HG03460 (cell line): ENCODE data around the gene CAB39L.
A peak's percentile ranks its signal among the peaks of the same experiment; 100 is the strongest.

Source experiments
- ATAC-seq: cut with Tn5 transposase; IDR thresholded peaks from one replicate; pipeline ENCODE4 v1.9.1; 2021; ENCODE audit not compliant: unreplicated experiment

CAB39L gene

DNA sequence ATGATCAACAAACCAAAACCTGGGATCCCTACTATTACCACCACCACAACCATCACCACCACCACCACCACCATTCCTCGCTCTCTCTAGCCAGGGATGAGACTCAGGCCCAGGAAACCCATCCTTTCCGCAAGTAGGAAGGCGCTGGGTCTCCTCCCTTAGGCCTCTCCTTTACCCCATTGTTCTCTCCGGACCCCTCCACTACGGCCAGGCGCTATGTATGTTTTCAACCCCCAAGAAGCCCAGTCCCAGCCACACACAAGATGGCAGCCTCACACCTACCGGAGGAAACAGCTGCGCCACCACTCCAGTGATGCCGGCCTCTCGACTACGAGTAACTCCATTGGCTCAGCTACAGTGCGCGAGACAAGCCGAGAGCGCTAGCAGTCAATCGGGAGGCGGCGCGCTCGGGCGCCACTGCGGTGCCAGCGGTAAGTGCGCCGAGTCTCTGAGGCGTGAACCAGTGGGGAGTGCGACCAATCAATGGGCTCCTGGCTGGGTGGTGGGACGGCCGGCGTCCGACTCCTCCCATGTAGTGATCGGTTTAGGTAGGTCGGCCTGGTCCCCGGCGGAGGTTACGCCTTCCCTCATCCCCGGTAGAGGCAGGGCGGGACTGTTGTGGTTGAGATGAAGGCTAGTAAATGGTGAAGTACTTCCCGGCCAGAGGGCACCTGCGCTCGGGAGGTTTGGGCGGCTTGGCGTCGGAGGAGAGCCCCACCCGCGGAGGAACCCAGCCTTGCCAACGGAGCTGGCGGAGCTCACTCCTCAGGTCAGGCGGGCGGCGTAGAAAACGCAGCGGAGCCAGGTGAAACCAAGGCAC lies at the start of gene CAB39L, which contains the start of gene SETDB2:
CAB39L (minus strand) TSS at position 361 of the 820 bp plus-strand sequence. CDS start 61,154 bp downstream, outside the sequence.
SETDB2 (plus strand) TSS at position 571 of the 820 bp plus-strand sequence. CDS start 7,620 bp downstream, outside the sequence.
- ATAC-seq: peak; percentile 92

- no peak for ATAC-seq
Observed at GRCh38 chr13:49488563-49488962, 44.7 kb upstream of the CAB39L start.

GRCh38 chr13:49481788-49482187 lies 37.9 kb upstream of the CAB39L start:
- ATAC-seq: no peak

GRCh38 chr13:49476529-49476928 lies 32.7 kb upstream of the CAB39L start:
- ATAC-seq: no peak

DNA sequence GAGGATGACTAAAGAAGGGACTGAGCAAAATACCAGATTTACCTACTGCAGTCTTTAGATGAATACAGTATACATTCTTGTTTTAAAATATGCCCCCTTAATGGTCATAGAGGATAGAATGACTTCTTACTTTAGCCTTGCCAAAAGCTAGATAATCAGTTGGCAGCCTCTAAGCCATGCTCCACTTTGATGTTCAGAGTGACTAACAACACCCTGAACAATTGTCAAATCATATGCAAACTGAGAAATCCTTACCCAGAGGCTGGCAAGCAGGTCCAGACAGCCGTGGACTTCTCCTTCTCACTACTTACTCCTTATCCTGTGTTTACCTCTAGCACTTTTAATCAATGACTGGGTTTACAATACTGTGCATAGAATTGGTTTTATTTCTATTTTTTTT lies 28.3 kb upstream of the CAB39L start:
- ATAC-seq: no peak

- no peak for ATAC-seq
Observed at GRCh38 chr13:49466292-49466838, 22.5 kb upstream of the CAB39L start.

- no peak for ATAC-seq
Observed at GRCh38 chr13:49464621-49465325, 20.9 kb upstream of the CAB39L start.

GRCh38 chr13:49464085-49464484 lies 20.2 kb upstream of the CAB39L start:
- no peak for ATAC-seq

DNA sequence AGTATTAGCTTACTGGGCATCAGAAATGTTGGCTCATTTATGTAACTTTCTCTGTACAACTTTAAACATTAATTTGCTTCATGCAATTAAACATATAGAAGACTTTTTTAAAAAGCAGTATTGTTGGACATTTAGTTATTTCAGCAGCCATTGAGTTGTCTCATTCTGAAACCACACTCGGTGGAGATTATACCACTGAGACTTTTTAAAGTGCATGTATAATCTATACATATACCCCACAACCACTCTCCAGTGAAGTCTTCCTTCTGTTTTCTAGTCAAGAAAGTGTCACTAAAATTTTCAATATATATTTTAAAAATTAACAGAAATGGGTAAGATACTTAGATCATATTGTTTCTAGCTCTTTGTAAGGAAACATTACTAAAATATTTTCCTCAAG lies 15.7 kb upstream of the CAB39L start:
- peak; percentile 44 for ATAC-seq

DNA sequence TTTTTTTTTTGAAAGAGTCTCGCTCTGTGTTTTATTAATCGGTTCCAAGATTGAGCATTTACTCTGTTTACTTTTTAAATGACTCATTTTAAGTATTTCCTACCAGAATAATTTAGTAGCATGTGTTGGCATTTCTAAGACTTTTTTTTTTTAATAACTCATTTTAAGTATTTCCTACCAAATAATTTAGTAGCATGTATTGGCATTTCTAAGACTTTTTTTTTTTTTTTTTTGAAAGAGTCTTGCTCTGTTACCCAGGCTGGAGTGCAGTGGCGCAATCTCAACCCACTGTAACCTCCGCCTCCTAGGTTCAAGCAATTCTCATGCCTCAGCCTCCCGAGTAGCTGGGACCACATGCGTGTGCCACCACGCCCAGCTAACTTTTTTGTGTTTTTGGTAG lies 13.4 kb upstream of the CAB39L start:
- no peak for ATAC-seq

DNA sequence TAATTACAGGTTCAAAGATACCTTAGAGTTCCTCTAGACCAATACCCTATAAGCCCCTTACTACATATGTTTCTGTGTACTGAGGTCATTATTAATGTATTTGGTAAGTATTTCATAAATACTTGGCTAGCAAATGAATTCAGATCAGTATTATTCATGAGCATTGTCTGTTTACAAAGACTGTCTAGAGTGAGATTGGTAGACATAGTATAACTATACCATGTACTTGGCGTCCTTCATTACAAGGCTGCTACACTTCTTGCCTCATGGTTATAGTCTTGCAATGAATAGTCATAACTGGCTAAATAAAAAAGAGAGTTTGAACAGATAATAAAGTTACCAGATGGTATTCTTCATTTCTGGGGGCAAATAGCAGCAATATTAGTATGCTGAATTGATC lies 12.3 kb upstream of the CAB39L start:
- no peak for ATAC-seq

DNA sequence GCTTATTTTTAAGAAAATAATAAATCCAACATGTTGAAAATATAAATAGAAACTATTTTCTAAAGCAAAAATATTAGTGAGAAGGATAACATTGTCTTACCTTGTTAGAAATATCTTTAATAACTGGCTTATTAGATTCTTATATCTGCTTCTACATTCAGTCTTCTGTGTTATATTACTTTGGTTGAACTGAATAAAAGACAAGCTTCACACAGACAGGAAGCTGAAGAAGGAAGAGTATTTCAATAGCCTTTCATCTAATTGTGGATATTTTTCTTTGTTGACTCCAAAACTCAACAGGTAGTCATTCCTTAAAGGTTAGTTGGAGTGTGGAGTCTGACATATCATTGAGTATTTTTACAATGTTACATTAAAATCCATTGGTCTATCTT lies 11.1 kb upstream of the CAB39L start:
- ATAC-seq: no peak

- ATAC-seq: peak; percentile 89
Observed at GRCh38 chr13:49454388-49455006, 10.6 kb upstream of the CAB39L start.

DNA sequence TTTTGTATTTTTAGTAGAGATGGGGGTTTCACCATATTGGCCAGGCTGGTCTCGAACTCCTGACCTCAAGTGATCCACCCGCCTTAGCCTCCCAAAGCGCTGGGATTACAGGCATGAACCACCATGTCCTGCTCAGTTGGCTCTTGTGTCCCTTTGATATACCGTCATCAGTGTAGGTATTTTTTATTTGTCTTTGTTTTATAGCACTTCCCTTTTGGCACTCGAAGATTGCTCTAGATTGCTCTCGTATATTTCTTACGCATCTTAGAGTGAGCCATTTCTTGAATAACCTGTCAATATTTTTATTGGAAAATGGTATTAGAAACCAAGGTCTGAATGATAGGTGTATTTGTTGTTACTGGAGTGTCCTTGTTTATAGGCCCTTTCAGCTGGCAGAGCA lies 9.6 kb upstream of the CAB39L start:
- no peak for ATAC-seq

GRCh38 chr13:49452725-49453457 lies 9.0 kb upstream of the CAB39L start:
- ATAC-seq: no peak

- ATAC-seq: no peak
Observed at GRCh38 chr13:49450105-49450819, 6.4 kb upstream of the CAB39L start.

- no peak for ATAC-seq
Observed at GRCh38 chr13:49448753-49449152, 4.9 kb upstream of the CAB39L start.

DNA sequence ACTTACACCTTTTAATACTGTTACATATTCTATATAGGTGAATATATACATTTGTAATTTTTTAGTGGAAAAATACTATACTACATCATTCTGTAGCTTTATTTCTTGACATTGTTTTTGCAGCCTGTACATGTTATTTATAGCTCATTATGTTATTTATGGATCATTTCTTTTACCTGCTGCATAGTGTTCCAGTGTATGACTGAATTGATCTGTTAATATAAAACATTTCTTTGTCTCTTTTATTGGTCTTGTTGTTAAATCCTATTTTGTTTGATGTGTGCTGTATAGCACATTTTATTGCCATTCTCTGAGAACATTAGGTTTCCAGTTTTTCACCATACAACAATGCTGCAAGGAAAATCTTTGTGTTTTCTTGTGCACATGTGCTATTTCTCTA lies 2.6 kb upstream of the CAB39L start:
- ATAC-seq: no peak

DNA sequence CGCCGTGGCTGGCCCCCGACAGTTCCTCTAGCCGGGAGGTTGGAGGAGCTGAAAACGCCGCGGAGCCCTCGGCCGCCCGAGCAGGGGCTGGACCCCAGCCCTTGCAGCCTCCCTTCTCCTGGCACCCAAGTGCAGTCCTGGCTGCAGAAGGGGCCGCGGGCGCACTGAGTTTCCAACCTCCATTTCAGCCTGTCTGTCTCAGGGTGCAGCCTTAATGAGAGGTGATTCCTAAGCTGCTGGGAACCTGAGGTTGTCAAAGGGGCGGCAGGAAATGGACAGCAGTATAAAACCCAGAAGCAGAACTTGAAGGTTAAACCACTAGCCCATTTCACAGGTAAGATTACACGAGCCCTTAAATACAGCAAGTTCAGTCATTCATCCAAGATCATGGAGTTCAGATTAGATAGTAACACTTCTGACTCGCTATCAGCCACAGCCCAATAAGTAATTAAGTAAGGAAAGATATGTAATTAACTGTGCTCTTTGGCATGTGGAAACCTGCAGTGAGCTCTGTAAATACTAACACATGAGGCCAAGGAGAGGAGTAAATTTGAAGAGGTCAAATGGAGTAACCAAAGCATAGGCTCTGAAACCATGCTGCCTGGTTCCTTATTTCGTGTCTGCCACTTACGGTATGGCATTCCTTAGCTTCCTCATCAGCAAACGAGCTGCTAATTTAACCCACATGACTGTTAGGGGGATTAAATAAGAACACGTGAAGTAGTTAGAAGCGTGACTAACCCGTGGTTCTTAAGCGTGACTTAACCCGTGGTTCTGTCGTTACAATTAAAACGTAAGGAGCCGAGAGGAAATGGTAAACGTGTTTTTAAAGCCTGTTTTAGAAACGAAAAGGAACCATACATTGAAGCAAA lies 896 bp upstream of the CAB39L start:
- ATAC-seq: peak; percentile 6
